AG04449 (cell line): ENCODE measurements around the gene MGAT3.

Source experiments
- CTCF ChIA-PET: fragments of 350-600 bp; formaldehyde crosslinking; extraction: SDS; loops from one replicate; lab custom pipeline; 2021; ENCODE audit warnings: antibody characterized with exemption; lab: Yijun Ruan, JAX
- POLR2A ChIA-PET: fragments of 400-600, 350-600 bp; formaldehyde crosslinking; extraction: SDS; loops from one replicate; lab custom pipeline; 2020; ENCODE audit warnings: antibody characterized with exemption, inconsistent platforms; lab: Yijun Ruan, JAX
- DNase-seq: peaks from one replicate; pipeline ENCODE4 v3.0.0-alpha.2; 2010; ENCODE audit warnings: low read depth, low spot score
- H3K4me3 ChIP-seq: 2 replicates; pipeline ENCODE4 v1.5.1; 2011; ENCODE audit warnings: low read depth, mild to moderate bottlenecking, control low read depth, low read length
- TF ChIP-seq, protein P1 (sequence below): IDR thresholded peaks from one replicate; pipeline ENCODE4 v1.5.1; 2011; ENCODE audit warnings: mild to moderate bottlenecking, moderate library complexity, low read length, control low read depth, inconsistent platforms; ENCODE audit not compliant: insufficient read depth; ENCODE audit errors: missing control alignments

MGAT3 gene

DNA sequence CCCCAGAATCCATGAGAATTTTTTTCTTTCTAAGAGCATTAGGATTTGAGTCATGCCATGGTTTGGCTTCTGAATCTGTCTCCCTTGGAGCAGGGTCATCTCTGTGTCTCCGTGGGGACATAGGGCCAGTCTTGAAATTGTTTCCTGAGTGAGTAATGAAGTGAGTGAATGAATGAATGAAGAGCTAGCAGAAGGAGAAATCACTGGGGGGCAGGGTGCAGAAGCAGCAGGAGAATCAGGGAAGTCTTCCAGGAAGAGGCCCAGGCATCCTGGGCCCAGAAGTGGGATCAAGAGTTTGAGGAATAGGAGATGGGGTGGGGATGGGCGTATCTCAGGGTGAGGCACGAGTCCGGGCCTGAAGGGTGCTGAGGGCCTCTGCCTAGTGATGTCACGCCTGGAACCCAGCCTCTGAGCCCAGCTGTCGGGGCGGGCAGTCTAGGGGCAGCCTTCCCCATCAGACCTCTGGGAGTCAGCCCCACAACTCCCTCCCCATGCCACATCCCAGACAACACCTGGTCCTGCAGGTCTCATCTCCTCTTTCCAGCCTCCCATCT lies 12.5 kb upstream of the MGAT3 start:
- CTCF ChIA-PET: interaction anchor here (2.4 kb wide), 1 partner anchor 8 kb away, joined by 9 read pairs; no protein-coding TSS in a partner anchor
- DNase-seq: no peak
- TF ChIP-seq, protein P1, sequence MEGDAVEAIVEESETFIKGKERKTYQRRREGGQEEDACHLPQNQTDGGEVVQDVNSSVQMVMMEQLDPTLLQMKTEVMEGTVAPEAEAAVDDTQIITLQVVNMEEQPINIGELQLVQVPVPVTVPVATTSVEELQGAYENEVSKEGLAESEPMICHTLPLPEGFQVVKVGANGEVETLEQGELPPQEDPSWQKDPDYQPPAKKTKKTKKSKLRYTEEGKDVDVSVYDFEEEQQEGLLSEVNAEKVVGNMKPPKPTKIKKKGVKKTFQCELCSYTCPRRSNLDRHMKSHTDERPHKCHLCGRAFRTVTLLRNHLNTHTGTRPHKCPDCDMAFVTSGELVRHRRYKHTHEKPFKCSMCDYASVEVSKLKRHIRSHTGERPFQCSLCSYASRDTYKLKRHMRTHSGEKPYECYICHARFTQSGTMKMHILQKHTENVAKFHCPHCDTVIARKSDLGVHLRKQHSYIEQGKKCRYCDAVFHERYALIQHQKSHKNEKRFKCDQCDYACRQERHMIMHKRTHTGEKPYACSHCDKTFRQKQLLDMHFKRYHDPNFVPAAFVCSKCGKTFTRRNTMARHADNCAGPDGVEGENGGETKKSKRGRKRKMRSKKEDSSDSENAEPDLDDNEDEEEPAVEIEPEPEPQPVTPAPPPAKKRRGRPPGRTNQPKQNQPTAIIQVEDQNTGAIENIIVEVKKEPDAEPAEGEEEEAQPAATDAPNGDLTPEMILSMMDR: no peak
- POLR2A ChIA-PET: interaction anchor here (0.6 kb wide), 1 partner anchor 58 kb away, joined by 4 read pairs; the partner anchor contains the start of gene MIEF1
- no peak overlapping the region for H3K4me3 ChIP-seq

DNA sequence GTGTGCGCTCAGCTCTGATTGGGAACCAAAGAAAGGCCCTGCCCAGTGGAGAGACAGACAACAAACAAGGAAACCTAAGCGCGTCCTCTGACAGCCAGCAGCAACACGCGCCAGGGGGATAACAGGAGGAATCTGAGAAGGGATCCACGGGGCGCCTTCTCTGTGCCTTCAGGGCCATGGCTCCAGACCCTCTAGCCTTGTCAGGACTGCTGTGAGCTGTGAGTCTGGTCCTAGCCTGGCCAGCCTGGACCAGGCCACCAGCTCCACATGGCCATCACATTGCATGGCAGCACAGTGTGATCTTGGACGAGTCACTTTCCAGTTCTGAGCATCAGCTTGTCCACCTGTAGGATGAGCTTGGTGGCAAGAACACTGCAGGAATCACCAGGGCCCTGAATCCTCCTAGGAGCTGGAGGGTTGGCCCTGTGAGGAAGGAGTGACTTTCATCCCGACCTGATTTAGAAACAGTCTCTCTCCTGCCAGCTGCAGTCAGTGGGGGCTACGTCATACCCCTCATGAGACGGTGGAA lies 11.8 kb upstream of the MGAT3 start:
- DNase-seq: no peak
- ChIA-PET CTCF (interaction anchor here (2.4 kb wide), 1 partner anchor 9 kb away, joined by 9 read pairs; no protein-coding TSS in a partner anchor), POLR2A (interaction anchor here (0.6 kb wide), 1 partner anchor 57 kb away, joined by 4 read pairs; the partner anchor contains the start of gene MIEF1)

DNA sequence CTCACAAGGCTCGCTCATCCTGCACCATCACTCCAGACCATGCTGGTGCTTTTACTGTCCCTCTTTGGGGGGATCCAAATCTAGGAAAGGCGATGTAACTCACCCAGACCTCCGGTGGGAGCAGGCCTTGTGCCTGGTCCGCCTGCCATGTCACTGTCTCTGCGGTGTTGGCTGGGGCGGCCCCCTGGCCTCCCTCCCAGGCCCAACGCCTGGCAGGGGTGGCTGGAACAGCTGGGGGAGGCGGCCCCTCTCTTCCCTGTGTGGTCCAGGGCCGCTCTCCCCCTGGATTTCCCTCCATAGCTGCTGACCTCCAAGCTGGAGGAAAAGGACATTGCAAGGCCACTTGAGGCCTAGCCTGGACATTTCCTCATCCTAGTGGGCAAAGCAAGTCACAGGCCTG lies 11.1 kb upstream of the MGAT3 start:
- no peak for DNase-seq
- TF ChIP-seq, protein P1: no peak
- POLR2A ChIA-PET: no interaction called here
- no peak overlapping the region for H3K4me3 ChIP-seq
- CTCF ChIA-PET: interaction anchor here (2.4 kb wide), 1 partner anchor 9 kb away, joined by 9 read pairs; no protein-coding TSS in a partner anchor

More for the DNA sequence above, 11.8 kb upstream of the MGAT3 start:
- TF ChIP-seq, protein P1: no peak
- no peak overlapping the region for H3K4me3 ChIP-seq

DNA sequence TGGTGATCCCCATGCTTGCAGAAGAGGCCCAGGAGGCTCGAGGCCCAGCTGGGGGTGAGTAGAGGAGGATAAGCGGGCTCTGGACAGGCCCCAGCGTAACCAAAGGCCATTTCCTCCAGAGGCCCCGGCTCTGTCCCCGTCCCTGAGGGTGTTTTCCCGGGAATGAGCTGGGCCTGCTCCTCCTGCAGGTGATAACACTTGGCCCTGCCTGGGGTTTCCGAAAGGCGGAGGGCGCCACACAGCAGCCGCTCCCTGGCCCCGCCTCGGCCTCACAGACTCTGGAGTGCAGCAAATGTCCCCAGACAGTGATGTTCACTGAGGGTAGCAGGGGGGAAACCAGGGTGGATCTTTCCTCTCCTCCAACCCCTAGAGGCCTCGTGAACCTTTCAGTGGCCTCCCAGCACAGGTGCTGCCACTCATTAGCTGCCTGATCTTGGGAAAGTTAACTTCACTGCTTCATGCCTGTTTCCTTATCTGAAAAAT lies 10.5 kb upstream of the MGAT3 start:
- no peak for DNase-seq
- ChIA-PET CTCF (interaction anchor here (2.4 kb wide), 1 partner anchor 10 kb away, joined by 9 read pairs; no protein-coding TSS in a partner anchor), POLR2A (no interaction called here)
- no peak overlapping the region for H3K4me3 ChIP-seq
- TF ChIP-seq, protein P1: no peak

DNA sequence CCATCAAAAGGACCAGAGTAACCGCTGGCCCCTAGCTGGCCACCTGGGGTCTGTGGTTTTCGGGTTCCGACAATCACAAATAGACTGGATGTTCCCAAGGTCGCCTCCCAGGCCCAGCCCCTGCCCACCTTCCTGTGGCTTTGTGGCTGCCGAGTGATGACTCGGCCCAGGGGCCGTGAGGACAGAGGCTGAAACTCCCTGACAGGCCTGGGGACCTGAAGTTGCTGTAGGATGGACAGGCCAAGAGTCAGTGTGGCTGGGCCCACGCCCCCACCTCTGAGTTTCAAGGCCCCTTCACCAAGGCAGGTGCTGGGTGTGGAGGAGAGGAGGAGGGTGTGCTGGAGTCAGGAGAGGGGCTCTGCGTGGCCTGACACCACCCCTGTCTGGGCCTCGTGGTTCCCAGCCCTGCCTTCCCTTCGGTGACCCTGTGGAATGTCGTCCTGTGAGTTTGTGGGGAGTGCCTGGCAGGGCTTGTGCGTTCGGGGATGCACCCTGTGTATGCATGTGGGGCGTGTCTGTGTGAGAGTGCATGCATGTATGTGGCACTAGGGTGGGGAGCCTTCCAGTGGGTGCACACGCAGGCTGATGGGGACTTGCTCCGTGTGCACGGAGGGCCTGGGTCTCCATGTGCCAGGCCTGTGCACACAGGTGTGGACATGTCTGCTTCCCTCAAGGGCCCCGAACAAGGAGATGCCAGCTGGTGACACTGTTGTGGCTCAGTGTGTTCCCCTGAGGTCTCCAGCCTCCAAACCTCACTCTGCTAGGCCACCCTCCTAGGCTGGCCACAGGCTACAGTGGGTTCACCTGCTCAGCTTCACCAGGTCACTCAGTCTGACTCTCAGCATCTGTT lies 8.4 kb upstream of the MGAT3 start:
- CTCF ChIA-PET: no interaction called here
- no peak overlapping the region for H3K4me3 ChIP-seq
- DNase-seq: no peak
- TF ChIP-seq, protein P1: no peak
- POLR2A ChIA-PET: no interaction called here

DNA sequence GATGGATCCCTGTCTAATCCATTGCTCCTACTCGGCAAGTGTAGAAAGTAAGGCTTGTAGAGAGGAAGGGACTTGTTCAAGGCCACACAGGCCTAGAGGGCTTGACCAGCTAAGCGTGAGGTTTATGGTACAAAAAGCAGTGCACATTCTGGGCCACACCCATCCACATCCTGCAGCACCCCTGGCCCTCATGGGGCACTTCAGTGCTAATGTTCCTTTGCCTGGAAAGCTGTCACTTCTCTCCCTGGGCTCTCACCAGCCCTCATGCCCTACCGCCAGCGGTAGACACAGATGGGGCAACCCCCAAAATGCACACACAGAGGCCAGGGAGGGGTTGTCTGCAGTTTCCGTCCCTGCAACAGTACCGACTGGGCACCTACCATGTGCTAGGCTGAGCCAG lies 7.1 kb upstream of the MGAT3 start:
- ChIA-PET CTCF (no interaction called here), POLR2A (no interaction called here)
- H3K4me3 ChIP-seq: no peak overlapping the region
- no peak for DNase-seq
- TF ChIP-seq, protein P1: no peak
